Measurements from ENCODE around the gene FGD6.

The FGD6 gene

DNA sequence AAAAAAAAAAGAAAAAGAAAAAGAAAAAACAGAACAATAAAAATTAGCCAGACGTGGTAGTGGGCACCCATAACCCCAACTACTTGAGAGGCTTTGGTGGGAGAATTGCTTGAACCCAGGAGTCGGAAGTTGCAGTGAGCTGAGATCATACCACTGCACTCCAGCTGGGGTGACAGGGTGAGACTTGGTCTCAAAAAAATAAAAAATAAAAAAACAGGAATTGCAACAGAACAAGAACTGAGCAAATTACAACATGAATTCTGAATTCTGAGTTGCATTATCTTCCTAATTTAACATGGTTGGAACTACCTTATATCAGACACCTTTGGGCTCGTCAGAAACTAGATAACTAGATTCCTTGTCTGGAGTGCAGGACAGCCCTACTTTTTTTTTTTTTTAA is 90.5 kb downstream of the FGD6 start:
- FAIRE-seq = no peak
- TF ChIP-seq POLR2AphosphoS5 (IDR thresholded peaks at IDR 0.05; ENCODE audit: low read depth, low read length) (no peak), POLR2A (IDR thresholded peaks at IDR 0.05; ENCODE audit: low read depth, low read length) (no peak), POU2F2 (IDR thresholded peaks at IDR 0.05; ENCODE audit: low read depth, low read length) (no peak), PAX5 (IDR thresholded peaks at IDR 0.05; ENCODE audit: insufficient read depth, low read length, severe bottlenecking) (no peak), TAF1 (IDR thresholded peaks at IDR 0.05; ENCODE audit: low read depth, low read length) (no peak), SPI1 (IDR thresholded peaks at IDR 0.05; ENCODE audit: low read depth, low read length) (no peak)
- DNase-seq (ENCODE audit: insufficient read length, low spot score) = no peak

DNA sequence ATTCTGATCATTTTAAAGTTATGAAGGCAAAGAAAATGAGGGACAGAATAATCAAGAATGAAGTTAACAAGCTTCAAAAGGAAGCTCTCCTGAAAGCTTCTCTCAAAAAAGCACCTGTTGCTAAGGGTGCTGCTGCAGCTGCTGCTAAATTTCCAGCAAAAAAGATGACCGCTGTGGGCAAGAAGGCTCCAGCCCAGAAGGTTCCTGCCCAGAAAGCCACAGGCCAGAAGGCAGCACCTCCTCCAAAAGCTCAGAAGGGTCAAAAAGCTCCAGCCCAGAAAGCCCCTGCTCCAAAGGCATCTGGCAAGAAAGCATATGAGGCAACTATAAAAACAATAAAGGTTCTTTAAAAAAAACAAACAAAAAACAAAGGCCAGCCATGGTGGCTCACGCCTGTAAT is 91.2 kb downstream of the FGD6 start:
- no peak for FAIRE-seq
- no peak for DNase-seq (ENCODE audit: insufficient read length, low spot score)
- TF ChIP-seq POLR2AphosphoS5 (IDR thresholded peaks at IDR 0.05; ENCODE audit: low read depth, low read length) (no peak), TAF1 (IDR thresholded peaks at IDR 0.05; ENCODE audit: low read depth, low read length) (no peak), SPI1 (IDR thresholded peaks at IDR 0.05; ENCODE audit: low read depth, low read length) (no peak), POU2F2 (IDR thresholded peaks at IDR 0.05; ENCODE audit: low read depth, low read length) (no peak), PAX5 (IDR thresholded peaks at IDR 0.05; ENCODE audit: insufficient read depth, low read length, severe bottlenecking) (no peak), POLR2A (IDR thresholded peaks at IDR 0.05; ENCODE audit: low read depth, low read length) (no peak)

GRCh38 chr12:95124106-95124505 is 93.2 kb downstream of the FGD6 start:
- no peak for FAIRE-seq
- no peak for TF ChIP-seq POLR2AphosphoS5 (IDR thresholded peaks at IDR 0.05; ENCODE audit: low read depth, low read length)
- TF ChIP-seq POU2F2 (IDR thresholded peaks at IDR 0.05; ENCODE audit: low read depth, low read length) = no peak
- TF ChIP-seq PAX5 (IDR thresholded peaks at IDR 0.05; ENCODE audit: insufficient read depth, low read length, severe bottlenecking) = no peak
- no peak for TF ChIP-seq TAF1 (IDR thresholded peaks at IDR 0.05; ENCODE audit: low read depth, low read length)
- TF ChIP-seq POLR2A (IDR thresholded peaks at IDR 0.05; ENCODE audit: low read depth, low read length) = no peak
- no peak for TF ChIP-seq SPI1 (IDR thresholded peaks at IDR 0.05; ENCODE audit: low read depth, low read length)
- DNase-seq (ENCODE audit: insufficient read length, low spot score) = no peak

GRCh38 chr12:95118788-95119179 is 98.5 kb downstream of the FGD6 start:
- DNase-seq (ENCODE audit: insufficient read length, low spot score) = no peak
- no peak for FAIRE-seq
- TF ChIP-seq TAF1 (IDR thresholded peaks at IDR 0.05; ENCODE audit: low read depth, low read length) = no peak
- TF ChIP-seq SPI1 (IDR thresholded peaks at IDR 0.05; ENCODE audit: low read depth, low read length) = no peak
- no peak for TF ChIP-seq POLR2AphosphoS5 (IDR thresholded peaks at IDR 0.05; ENCODE audit: low read depth, low read length)
- no peak for TF ChIP-seq POLR2A (IDR thresholded peaks at IDR 0.05; ENCODE audit: low read depth, low read length)
- no peak for TF ChIP-seq PAX5 (IDR thresholded peaks at IDR 0.05; ENCODE audit: insufficient read depth, low read length, severe bottlenecking)

DNA sequence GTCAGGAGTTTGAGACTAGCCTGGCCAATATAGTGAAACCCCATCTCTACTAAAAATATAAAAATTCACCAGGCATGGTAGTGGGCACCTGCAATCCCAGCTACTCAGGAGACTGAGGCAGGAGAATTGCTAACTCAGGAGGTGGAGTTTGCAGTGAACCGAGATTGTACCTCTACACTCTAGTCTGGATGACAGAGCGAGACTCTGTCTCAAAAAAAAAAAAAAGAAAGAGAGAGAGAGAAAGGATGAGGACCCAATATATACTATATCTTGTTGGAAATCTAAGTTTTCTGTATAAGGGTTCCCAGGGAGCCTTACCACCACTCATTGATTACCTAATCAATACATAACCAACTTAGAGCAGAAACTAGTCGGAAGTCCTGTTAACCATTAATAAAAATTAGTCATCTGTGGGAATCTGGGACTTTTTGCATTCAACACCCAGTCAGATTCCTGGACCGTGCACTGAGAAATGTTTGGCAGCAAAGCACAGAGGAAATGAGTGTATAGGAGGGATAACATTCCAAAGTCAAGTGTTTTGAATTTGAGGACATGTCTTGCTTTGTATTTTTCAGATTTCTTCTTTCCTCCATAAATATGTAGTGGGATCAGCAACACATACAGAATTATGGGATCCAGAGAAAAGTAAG is 99.0 kb downstream of the FGD6 start:
- DNase-seq (ENCODE audit: insufficient read length, low spot score) (no peak), FAIRE-seq (no peak)
- TF ChIP-seq POLR2A (IDR thresholded peaks at IDR 0.05; ENCODE audit: low read depth, low read length) = no peak
- no peak for TF ChIP-seq POLR2AphosphoS5 (IDR thresholded peaks at IDR 0.05; ENCODE audit: low read depth, low read length)

- peak; percentile 82 for FAIRE-seq
Measured at GRCh38 chr12:95117178-95117599, 100.1 kb downstream of the FGD6 start.

GRCh38 chr12:95116773-95117172 is 100.5 kb downstream of the FGD6 start:
- DNase-seq (ENCODE audit: insufficient read length, low spot score) (no peak), FAIRE-seq (peak; percentile 5)
- TF ChIP-seq TAF1 (IDR thresholded peaks at IDR 0.05; ENCODE audit: low read depth, low read length) (no peak), POLR2AphosphoS5 (IDR thresholded peaks at IDR 0.05; ENCODE audit: low read depth, low read length) (no peak), SPI1 (IDR thresholded peaks at IDR 0.05; ENCODE audit: low read depth, low read length) (no peak), PAX5 (IDR thresholded peaks at IDR 0.05; ENCODE audit: insufficient read depth, low read length, severe bottlenecking) (no peak), POU2F2 (IDR thresholded peaks at IDR 0.05; ENCODE audit: low read depth, low read length) (no peak), POLR2A (IDR thresholded peaks at IDR 0.05; ENCODE audit: low read depth, low read length) (no peak)

More at GRCh38 chr12:95117178-95117599, 100.1 kb downstream of the FGD6 start:
- peak; percentile 23 for DNase-seq (ENCODE audit: insufficient read length, low spot score)
- TF ChIP-seq TAF1 (IDR thresholded peaks at IDR 0.05; ENCODE audit: low read depth, low read length) (no peak), POLR2A (IDR thresholded peaks at IDR 0.05; ENCODE audit: low read depth, low read length) (no peak), PAX5 (IDR thresholded peaks at IDR 0.05; ENCODE audit: insufficient read depth, low read length, severe bottlenecking) (no peak), SPI1 (IDR thresholded peaks at IDR 0.05; ENCODE audit: low read depth, low read length) (no peak), POU2F2 (IDR thresholded peaks at IDR 0.05; ENCODE audit: low read depth, low read length) (no peak), POLR2AphosphoS5 (IDR thresholded peaks at IDR 0.05; ENCODE audit: low read depth, low read length) (no peak)

GRCh38 chr12:95116341-95116740 is 100.9 kb downstream of the FGD6 start:
- TF ChIP-seq TAF1 (IDR thresholded peaks at IDR 0.05; ENCODE audit: low read depth, low read length) = no peak
- TF ChIP-seq POLR2A (IDR thresholded peaks at IDR 0.05; ENCODE audit: low read depth, low read length) = no peak
- TF ChIP-seq POLR2AphosphoS5 (IDR thresholded peaks at IDR 0.05; ENCODE audit: low read depth, low read length) = no peak
- no peak for TF ChIP-seq POU2F2 (IDR thresholded peaks at IDR 0.05; ENCODE audit: low read depth, low read length)
- TF ChIP-seq PAX5 (IDR thresholded peaks at IDR 0.05; ENCODE audit: insufficient read depth, low read length, severe bottlenecking) = no peak
- TF ChIP-seq SPI1 (IDR thresholded peaks at IDR 0.05; ENCODE audit: low read depth, low read length) = no peak

GRCh38 chr12:95115641-95116040 is 101.6 kb downstream of the FGD6 start:
- FAIRE-seq = no peak
- no peak for TF ChIP-seq POLR2A (IDR thresholded peaks at IDR 0.05; ENCODE audit: low read depth, low read length)
- TF ChIP-seq POU2F2 (IDR thresholded peaks at IDR 0.05; ENCODE audit: low read depth, low read length) = no peak
- TF ChIP-seq SPI1 (IDR thresholded peaks at IDR 0.05; ENCODE audit: low read depth, low read length) = no peak
- TF ChIP-seq PAX5 (IDR thresholded peaks at IDR 0.05; ENCODE audit: insufficient read depth, low read length, severe bottlenecking) = no peak
- no peak for TF ChIP-seq TAF1 (IDR thresholded peaks at IDR 0.05; ENCODE audit: low read depth, low read length)
- no peak for TF ChIP-seq POLR2AphosphoS5 (IDR thresholded peaks at IDR 0.05; ENCODE audit: low read depth, low read length)
- no peak for DNase-seq (ENCODE audit: insufficient read length, low spot score)

More at GRCh38 chr12:95116341-95116740, 100.9 kb downstream of the FGD6 start:
- DNase-seq (ENCODE audit: insufficient read length, low spot score) (no peak), FAIRE-seq (no peak)

Measured in GM12891 (cell line).